Measurements from ENCODE around the gene SGMS1. TPM values are rescaled to one million over a fixed set of nuclear protein-coding genes. Genes with fewer than 3 reads are reported as not detected.

Gene SGMS1
- total and polyA plus RNA-seq, 4 donors: 15.8 to 142 (median 41.3) TPM

DNA sequence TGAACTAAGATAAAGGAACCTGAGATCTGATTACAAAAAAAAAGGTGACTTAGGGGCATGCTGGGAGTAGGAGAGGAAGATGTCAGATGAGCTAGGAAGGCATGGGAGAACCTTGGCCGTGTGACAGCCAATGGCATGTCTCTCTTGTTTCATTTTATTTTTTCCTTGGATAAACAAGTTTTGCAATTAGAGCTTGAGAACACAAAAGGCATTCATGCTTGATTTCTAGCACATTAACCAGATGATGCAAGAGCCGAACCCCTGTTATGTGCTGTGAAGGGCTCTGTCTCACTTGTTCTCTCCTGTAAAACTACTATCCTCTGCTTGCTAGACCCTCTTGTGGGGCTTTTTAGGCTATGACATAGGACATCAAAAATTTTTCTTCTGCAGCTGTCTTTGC, 238.1 kb downstream of the SGMS1 start:
- Histone ChIP-seq H3K9me3 (ENCODE audit: control insufficient read depth in 4 of 4, insufficient read depth in 3 of 4, low read length in 3 of 4) (no peaks in the 10 kb centered on the region), H3K36me3 (ENCODE audit: control insufficient read depth in 4 of 4, insufficient read depth in 4 of 4, low read length in 4 of 4) (no peaks in the 10 kb centered on the region), H3K4me1 (ENCODE audit: control insufficient read depth in 5 of 5, insufficient read depth in 5 of 5, low read length in 5 of 5) (peaks cover 0 to 43% (median 15%) of the 10 kb centered on the region in 5 donors), H3K27ac (ENCODE audit: low read depth in 1 of 2, low read length in 1 of 2) (no peak overlapping the region), H3K4me3 (no peak overlapping the region), H3K9ac (ENCODE audit: insufficient read depth in 1 of 2, low read length in 2 of 2) (peak overlapping the region in 1 of 2 donors; percentile 43), H3K27me3 (ENCODE audit: control insufficient read depth in 3 of 3, insufficient read depth in 3 of 3, low read length in 2 of 3) (no peaks in the 10 kb centered on the region)
- peak; percentile 37 to 79 (median 67) for DNase-seq
- ATAC-seq (ENCODE audit: insufficient read depth, low FRiP score): no peak
- TF ChIP-seq, protein P1, sequence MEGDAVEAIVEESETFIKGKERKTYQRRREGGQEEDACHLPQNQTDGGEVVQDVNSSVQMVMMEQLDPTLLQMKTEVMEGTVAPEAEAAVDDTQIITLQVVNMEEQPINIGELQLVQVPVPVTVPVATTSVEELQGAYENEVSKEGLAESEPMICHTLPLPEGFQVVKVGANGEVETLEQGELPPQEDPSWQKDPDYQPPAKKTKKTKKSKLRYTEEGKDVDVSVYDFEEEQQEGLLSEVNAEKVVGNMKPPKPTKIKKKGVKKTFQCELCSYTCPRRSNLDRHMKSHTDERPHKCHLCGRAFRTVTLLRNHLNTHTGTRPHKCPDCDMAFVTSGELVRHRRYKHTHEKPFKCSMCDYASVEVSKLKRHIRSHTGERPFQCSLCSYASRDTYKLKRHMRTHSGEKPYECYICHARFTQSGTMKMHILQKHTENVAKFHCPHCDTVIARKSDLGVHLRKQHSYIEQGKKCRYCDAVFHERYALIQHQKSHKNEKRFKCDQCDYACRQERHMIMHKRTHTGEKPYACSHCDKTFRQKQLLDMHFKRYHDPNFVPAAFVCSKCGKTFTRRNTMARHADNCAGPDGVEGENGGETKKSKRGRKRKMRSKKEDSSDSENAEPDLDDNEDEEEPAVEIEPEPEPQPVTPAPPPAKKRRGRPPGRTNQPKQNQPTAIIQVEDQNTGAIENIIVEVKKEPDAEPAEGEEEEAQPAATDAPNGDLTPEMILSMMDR (IDR thresholded peaks at IDR 0.05; ENCODE audit: control extremely low read depth, extremely low read depth): no peak
- 53 to 68% methylated on average over 2 of the region's 2 CpGs for WGBS, 2 donors

DNA sequence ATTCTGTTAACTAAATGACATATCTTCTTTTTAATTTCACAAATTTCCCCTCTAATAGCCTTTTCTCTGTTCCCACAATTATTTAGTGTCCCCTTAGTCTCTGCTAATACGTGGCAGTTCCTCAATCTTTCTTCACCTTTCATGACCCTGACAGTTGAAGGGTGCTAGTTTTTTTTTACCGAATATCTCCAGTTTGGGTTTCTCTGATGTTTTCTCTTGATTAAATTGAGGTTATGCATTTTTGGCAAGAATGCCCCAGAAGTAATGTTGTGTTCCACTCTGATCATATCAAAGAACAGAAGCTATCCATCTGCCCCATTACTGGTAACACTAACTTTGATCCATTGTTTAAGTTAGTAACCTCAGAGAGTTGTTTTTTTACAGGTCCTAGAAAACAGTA, 238.9 kb downstream of the SGMS1 start:
- ATAC-seq (ENCODE audit: insufficient read depth, low FRiP score): no peak

DNA sequence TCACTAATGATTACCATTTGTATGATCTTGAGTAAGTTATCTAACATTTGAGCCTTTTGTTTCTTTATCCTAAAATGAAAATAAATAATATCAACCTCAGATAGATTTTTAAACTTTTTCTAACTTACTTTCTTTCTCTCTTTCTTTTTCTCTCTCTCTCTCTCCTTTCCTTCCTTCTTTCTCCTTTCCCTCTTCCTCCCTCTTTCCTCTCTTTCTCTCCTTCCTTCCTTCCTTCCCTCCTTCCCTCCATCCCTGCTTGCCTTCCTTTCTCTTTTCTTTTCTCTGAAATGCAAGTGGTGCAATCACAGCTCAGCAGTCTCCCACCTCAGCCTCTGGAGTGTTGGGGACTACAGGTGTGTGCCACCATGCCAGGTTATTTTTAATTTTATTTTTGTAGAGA, 239.5 kb downstream of the SGMS1 start:
- peaks cover 0 to 50% (median 16%) of the 10 kb centered on the region in 5 donors for H3K4me1 ChIP-seq (ENCODE audit: control insufficient read depth in 5 of 5, insufficient read depth in 5 of 5, low read length in 5 of 5)
- ATAC-seq (ENCODE audit: insufficient read depth, low FRiP score) (no peak), DNase-seq (no peak)
- H3K9ac ChIP-seq (ENCODE audit: insufficient read depth in 1 of 2, low read length in 2 of 2): no peak overlapping the region
- H3K9me3 ChIP-seq (ENCODE audit: control insufficient read depth in 4 of 4, insufficient read depth in 3 of 4, low read length in 3 of 4): no peaks in the 10 kb centered on the region
- TF ChIP-seq, protein P1 (IDR thresholded peaks at IDR 0.05; ENCODE audit: control extremely low read depth, extremely low read depth): no peak
- no peaks in the 10 kb centered on the region for H3K36me3 ChIP-seq (ENCODE audit: control insufficient read depth in 4 of 4, insufficient read depth in 4 of 4, low read length in 4 of 4)
- H3K27ac ChIP-seq (ENCODE audit: low read depth in 1 of 2, low read length in 1 of 2): no peak overlapping the region
- H3K4me3 ChIP-seq: no peak overlapping the region
- H3K27me3 ChIP-seq (ENCODE audit: control insufficient read depth in 3 of 3, insufficient read depth in 3 of 3, low read length in 2 of 3): no peaks in the 10 kb centered on the region

More for the DNA sequence above, 238.9 kb downstream of the SGMS1 start:
- Histone ChIP-seq H3K36me3 (ENCODE audit: control insufficient read depth in 4 of 4, insufficient read depth in 4 of 4, low read length in 4 of 4) (no peaks in the 10 kb centered on the region), H3K9ac (ENCODE audit: insufficient read depth in 1 of 2, low read length in 2 of 2) (no peak overlapping the region), H3K27ac (ENCODE audit: low read depth in 1 of 2, low read length in 1 of 2) (no peak overlapping the region), H3K27me3 (ENCODE audit: control insufficient read depth in 3 of 3, insufficient read depth in 3 of 3, low read length in 2 of 3) (no peaks in the 10 kb centered on the region), H3K4me3 (no peak overlapping the region), H3K4me1 (ENCODE audit: control insufficient read depth in 5 of 5, insufficient read depth in 5 of 5, low read length in 5 of 5) (peaks cover 0 to 45% (median 14%) of the 10 kb centered on the region in 5 donors), H3K9me3 (ENCODE audit: control insufficient read depth in 4 of 4, insufficient read depth in 3 of 4, low read length in 3 of 4) (no peaks in the 10 kb centered on the region)
- TF ChIP-seq, protein P1 (IDR thresholded peaks at IDR 0.05; ENCODE audit: control extremely low read depth, extremely low read depth): no peak
- DNase-seq: no peak
- WGBS, 2 donors: 52 to 67% methylated on average over 2 of the region's 2 CpGs

DNA sequence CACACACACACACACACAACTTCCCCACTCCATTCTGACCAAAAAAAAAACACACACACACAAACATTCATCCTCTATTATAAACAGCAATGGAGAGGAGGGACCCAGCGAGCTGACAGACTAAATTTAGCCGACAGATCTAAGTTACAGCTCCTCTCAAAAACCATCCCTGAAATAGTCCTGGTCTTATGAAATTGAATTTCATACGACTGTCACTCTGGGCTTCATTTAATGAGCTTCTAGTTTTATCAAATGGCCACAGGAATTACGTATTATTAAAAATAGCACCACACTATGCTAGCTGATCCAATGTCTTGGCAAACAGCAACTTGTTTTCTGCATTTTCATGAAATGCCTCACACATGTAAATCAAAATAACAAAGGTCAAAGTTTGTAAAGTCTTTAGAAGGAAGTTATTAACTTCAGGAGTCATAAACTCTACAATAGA, 241.2 kb downstream of the SGMS1 start:
- Histone ChIP-seq H3K27ac (ENCODE audit: low read depth in 1 of 2, low read length in 1 of 2) (peak overlapping the region in 1 of 2 donors; percentile 29), H3K36me3 (ENCODE audit: control insufficient read depth in 4 of 4, insufficient read depth in 4 of 4, low read length in 4 of 4) (no peaks in the 10 kb centered on the region), H3K4me3 (no peak overlapping the region), H3K9me3 (ENCODE audit: control insufficient read depth in 4 of 4, insufficient read depth in 3 of 4, low read length in 3 of 4) (no peaks in the 10 kb centered on the region), H3K4me1 (ENCODE audit: control insufficient read depth in 5 of 5, insufficient read depth in 5 of 5, low read length in 5 of 5) (peaks cover 0 to 57% (median 17%) of the 10 kb centered on the region in 5 donors), H3K27me3 (ENCODE audit: control insufficient read depth in 3 of 3, insufficient read depth in 3 of 3, low read length in 2 of 3) (no peaks in the 10 kb centered on the region), H3K9ac (ENCODE audit: insufficient read depth in 1 of 2, low read length in 2 of 2) (no peak overlapping the region)
- 66 to 71% methylated on average over 4 of the region's 4 CpGs for WGBS, 2 donors
- TF ChIP-seq, protein P1 (IDR thresholded peaks at IDR 0.05; ENCODE audit: control extremely low read depth, extremely low read depth): no peak
- peak in 2 of 3 donors; percentile 42 to 53 for DNase-seq
- ATAC-seq (ENCODE audit: insufficient read depth, low FRiP score): no peak

Measured in lung (tissue), 12 donors.